CD4-positive, alpha-beta T cell treated with Interleukin-21 for 1 hour (primary cell): ENCODE data around the gene XBP1.
"Not testable (repeated sequence)": the region's sequence is repeated elsewhere in the genome, so short reads cannot be mapped to it uniquely, and the experiment has no call there.

Experiments used
- DNase-seq: peaks from one replicate; pipeline ENCODE4 v3.0.0-alpha.2; 2020

The XBP1 gene

GRCh38 chr22:28817919-28818859 is 17.8 kb upstream of the XBP1 start:
- peak; percentile 33 for DNase-seq

- no peak for DNase-seq
These were observed 16.7 kb upstream of the XBP1 start for GRCh38 chr22:28817064-28817463.

GRCh38 chr22:28815729-28816128 is 15.4 kb upstream of the XBP1 start:
- no peak for DNase-seq

- DNase-seq, result no peak
These were observed 14.7 kb upstream of the XBP1 start for GRCh38 chr22:28815111-28815510.

- no peak for DNase-seq
These were observed 13.6 kb upstream of the XBP1 start for GRCh38 chr22:28813772-28814518.

- DNase-seq, result no peak
These were observed 12.1 kb upstream of the XBP1 start for GRCh38 chr22:28812516-28812915.

GRCh38 chr22:28810821-28811491 is 10.6 kb upstream of the XBP1 start:
- DNase-seq, result peak; percentile 57

- no peak for DNase-seq
These were observed 8.5 kb upstream of the XBP1 start for GRCh38 chr22:28808716-28809355.

GRCh38 chr22:28805426-28805825 is 5.1 kb upstream of the XBP1 start:
- DNase-seq, result not testable (repeated sequence)

- DNase-seq, result no peak
These were observed 2.3 kb upstream of the XBP1 start for GRCh38 chr22:28802595-28803123.

GRCh38 chr22:28801845-28802594 is 1.7 kb upstream of the XBP1 start:
- DNase-seq, result no peak

- DNase-seq, result peak; percentile 34
These were observed 612 bp downstream of the XBP1 start for GRCh38 chr22:28799606-28800307.

- DNase-seq, result peak; percentile 45
These were observed 1.4 kb downstream of the XBP1 start for GRCh38 chr22:28798810-28799605.

GRCh38 chr22:28795932-28796856 is 4.2 kb downstream of the XBP1 start:
- DNase-seq, result no peak

GRCh38 chr22:28795071-28795693 is 5.2 kb downstream of the XBP1 start:
- no peak for DNase-seq

GRCh38 chr22:28793976-28794584 is 6.3 kb downstream of the XBP1 start:
- no peak for DNase-seq

GRCh38 chr22:28792491-28793383 is 7.6 kb downstream of the XBP1 start:
- DNase-seq, result no peak
